ENCODE data around the gene DMD.

- no peak for TF ChIP-seq POLR2A (IDR thresholded peaks at IDR 0.05)
- TF ChIP-seq CTCF (IDR thresholded peaks at IDR 0.05), result no peak
- no peak for TF ChIP-seq EP300 (IDR thresholded peaks at IDR 0.05)
- TF ChIP-seq POLR2AphosphoS5 (IDR thresholded peaks at IDR 0.05), result no peak
These were observed 1858.3 kb downstream of the DMD start for GRCh38 chrX:31353095-31353494.
